ENCODE results near the gene BTBD9.

DNA sequence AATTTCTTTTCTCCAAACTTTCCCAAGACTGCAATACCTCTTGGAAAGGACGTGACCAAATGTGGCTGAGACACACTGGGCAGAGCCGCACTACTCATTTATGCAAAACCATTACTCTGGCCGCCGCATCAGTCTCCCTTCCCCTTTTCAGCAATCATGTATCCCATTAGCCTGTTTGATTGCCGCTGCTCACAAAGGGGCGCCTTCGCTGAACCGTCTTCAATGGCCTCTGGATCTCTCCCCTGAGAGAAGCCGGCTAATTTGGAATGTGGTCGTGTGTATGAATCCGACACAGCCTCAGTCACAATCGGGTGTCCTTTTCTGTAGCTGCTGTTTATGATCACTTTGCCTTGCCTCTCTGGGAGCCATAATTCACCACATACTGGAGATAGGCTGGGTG is 459.1 kb downstream of the BTBD9 start:
- no peak for TF ChIP-seq CTCF (IDR thresholded peaks at IDR 0.05)
- no peak for TF ChIP-seq POLR2AphosphoS5 (IDR thresholded peaks at IDR 0.05)
